ENCODE results near the gene TACC3.

- no peak for TF ChIP-seq EZH2 (IDR thresholded peaks at IDR 0.05; ENCODE audit: insufficient read depth, poor library complexity, severe bottlenecking)
- no peak for TF ChIP-seq EZH2phosphoT487 (IDR thresholded peaks at IDR 0.05; ENCODE audit: insufficient read depth, low read depth)
These were observed 43.1 kb upstream of the TACC3 start for GRCh38 chr4:1678244-1678643.

Data from GM23248 (cell line).